B cell (primary cell): ENCODE measurements around the gene IL17RA. TPM values are rescaled to one million over a fixed set of nuclear protein-coding genes. Genes with fewer than 3 reads are reported as not detected.
"Not testable (repeated sequence)": the region's sequence is repeated elsewhere in the genome, so short reads cannot be mapped to it uniquely, and the experiment has no call there.

Experiments
- ATAC-seq: fragments of 200-7000 bp; cut with Tn5 transposase; one replicate; pipeline ENCODE4 v1.10.0; 2021; ENCODE audit warnings: low read depth, mild to moderate bottlenecking, moderate number of reproducible peaks, moderate library complexity
- CTCF ChIA-PET: fragments of 350-600 bp; sonication (Branson Sonifier 250); formaldehyde crosslinking; loops from one replicate; lab custom pipeline; 2021; ENCODE audit warnings: antibody characterized with exemption, inconsistent platforms; lab: Charles Lee
- POLR2A ChIA-PET: fragments of 350-600 bp; sonication (Branson Sonifier 250); formaldehyde crosslinking; loops from one replicate; lab custom pipeline; 2021; ENCODE audit warnings: antibody characterized with exemption; lab: Charles Lee
- DNase-seq: peaks from one replicate; pipeline ENCODE4 v3.0.0; 2013
- H2AFZ ChIP-seq: 2 replicates; pipeline ENCODE4 v1.6.1; 2012; ENCODE audit warnings: mild to moderate bottlenecking, low read depth, low read length; ENCODE audit not compliant: insufficient read depth, poor library complexity, severe bottlenecking
- H3K27ac ChIP-seq, 2 donors: 1 replicate in 1 of 2; 2 replicates in 1 of 2; pipeline ENCODE4 v1.5.1; 2012 to 2013; ENCODE audit warnings: low read length in 2 of 2, mild to moderate bottlenecking in 2 of 2, moderate library complexity in 1 of 2
- H3K27me3 ChIP-seq, 4 experiments: fragments of 200-600 bp in 1 of 4; sonication (generic) in 1 of 4; replicated peaks in 1 of 4; 1 replicate in 2 of 4; 2 replicates in 2 of 4; pipeline versions ENCODE4 v1.6.1 to v1.7.0; 2013 to 2016; ENCODE audit warnings: low read length in 3 of 4, mild to moderate bottlenecking in 2 of 4, mixed read lengths in 1 of 4, moderate library complexity in 1 of 4; ENCODE audit not compliant: insufficient read depth in 4 of 4, control insufficient read depth in 3 of 4; ENCODE audit errors: control extremely low read depth in 1 of 4
- H3K36me3 ChIP-seq, 2 experiments: replicated peaks in 1 of 2; 1 replicate in 1 of 2; 2 replicates in 1 of 2; pipeline versions ENCODE4 v1.6.1 to v1.7.1; 2013; ENCODE audit warnings: low read length in 1 of 2; ENCODE audit not compliant: insufficient read depth in 2 of 2, control insufficient read depth in 1 of 2; ENCODE audit errors: control extremely low read depth in 1 of 2, extremely low read depth in 1 of 2
- H3K4me1 ChIP-seq, 2 donors: fragments of 200-600 bp in 1 of 2; sonication (generic) in 1 of 2; 1 replicate in 1 of 2; 2 replicates in 1 of 2; pipeline versions ENCODE4 v1.5.1 to v1.6.1; 2013 to 2017; ENCODE audit warnings: low read length in 2 of 2; ENCODE audit not compliant: control insufficient read depth in 2 of 2, insufficient read depth in 2 of 2
- H3K4me2 ChIP-seq: replicated peaks from 2 replicates; pipeline ENCODE3; 2012; ENCODE audit warnings: mild to moderate bottlenecking, low read depth, low read length; ENCODE audit not compliant: poor library complexity, severe bottlenecking
- H3K4me3 ChIP-seq, 5 experiments: fragments of 200-600 bp in 1 of 5; sonication (generic) in 1 of 5; 1 replicate in 3 of 5; 2 replicates in 2 of 5; pipeline versions ENCODE4 v1.5.1 to v1.7.0; 2011 to 2016; ENCODE audit warnings: low read length in 4 of 5, mild to moderate bottlenecking in 4 of 5, low read depth in 2 of 5, control low read depth in 1 of 5, moderate library complexity in 1 of 5; ENCODE audit not compliant: insufficient read depth in 1 of 5; ENCODE audit errors: control extremely low read depth in 1 of 5, extremely low read depth in 1 of 5
- H3K79me2 ChIP-seq: fragments of 200-600 bp; sonication (generic); one replicate; pipeline ENCODE4 v1.6.0; 2016; ENCODE audit warnings: low read length; ENCODE audit not compliant: control insufficient read depth, insufficient read depth
- H3K9ac ChIP-seq: fragments of 200-600 bp; sonication (generic); 2 replicates; pipeline ENCODE4 v1.6.1; 2017; ENCODE audit warnings: mild to moderate bottlenecking, low read length, moderate library complexity
- H3K9me3 ChIP-seq, 3 donors: one replicate each; pipeline versions ENCODE4 v1.6.1 to v1.7.1; 2013; ENCODE audit warnings: low read length in 2 of 3; ENCODE audit not compliant: control insufficient read depth in 2 of 3, insufficient read depth in 1 of 3; ENCODE audit errors: control extremely low read depth in 1 of 3
- H4K20me1 ChIP-seq: 2 replicates; pipeline ENCODE4 v1.6.0; 2012; ENCODE audit warnings: mild to moderate bottlenecking, low read length; ENCODE audit not compliant: insufficient read depth, control insufficient read depth, poor library complexity, severe bottlenecking
- H3K27ac Mint-ChIP-seq: one replicate; pipeline ENCODE4 v1.8.0; 2021; ENCODE audit warnings: mixed read lengths
- H3K27me3 Mint-ChIP-seq: one replicate; pipeline ENCODE4 v1.8.0; 2021; ENCODE audit warnings: mixed read lengths
- H3K4me1 Mint-ChIP-seq: one replicate; pipeline ENCODE4 v1.8.0; 2021; ENCODE audit warnings: mixed read lengths
- H3K4me3 Mint-ChIP-seq: one replicate; pipeline ENCODE4 v1.8.0; 2021; ENCODE audit warnings: mixed read lengths
- H3K9me3 Mint-ChIP-seq: one replicate; pipeline ENCODE4 v1.8.0; 2022; ENCODE audit warnings: mixed read lengths; ENCODE audit not compliant: insufficient read depth
- EZH2 ChIP-seq: IDR thresholded peaks from 2 replicates; pipeline ENCODE4 v1.6.1; 2012; ENCODE audit warnings: borderline replicate concordance, low read depth, mild to moderate bottlenecking, moderate library complexity, low read length; ENCODE audit not compliant: insufficient read depth, poor library complexity, severe bottlenecking
- WGBS: methylation state at CpG from one replicate; pipeline ENCODE4 v1.1.5; 2013; ENCODE audit warnings: missing lambda C conversion rate; ENCODE audit not compliant: insufficient coverage; 5-methylcytosine and 5-hydroxymethylcytosine counted together
- intact Hi-C: fragments of 100-400 bp; cut with micrococcal nuclease; formaldehyde crosslinking; loops from one replicate; pipeline ENCODE4 v1.10.0; 2022
- polyA plus RNA-seq: library from polyadenylated mRNA; depleted of rRNA; stranded (reverse); fragments of >200 nt; gene quantifications from 2 replicates; pipeline ENCODE4 v1.2.3, GENCODE V29; 2012
- total RNA-seq, 2 donors: library from RNA; stranded (reverse); fragments of 120-200 nt in 1 of 2; gene quantifications; 1 replicate in 1 of 2; 2 replicates in 1 of 2; pipeline versions ENCODE4 v1.2.3 to v1.2.4, GENCODE V29; 2013 to 2022
- TF ChIP-seq, protein P1 (sequence below): fragments of 200-600 bp; IDR thresholded peaks from one replicate; pipeline ENCODE4 v1.8.0; 2022; ENCODE audit warnings: antibody characterized with exemption, mild to moderate bottlenecking

Gene IL17RA
- total and polyA plus RNA-seq, 2 donors (not counting 1 experiment from before 2014, with no cell fraction given): 8.1 to 24.6 TPM

GRCh38 chr22:17035246-17035645, 49.6 kb upstream of the IL17RA start:
- no peak overlapping the region for H3K4me2 ChIP-seq

GRCh38 chr22:17035976-17036841, 48.6 kb upstream of the IL17RA start:
- peak overlapping the region; percentile 63 for H3K9ac ChIP-seq
- H3K9me3 ChIP-seq, H3K27me3 Mint-ChIP-seq, H4K20me1 ChIP-seq, H3K9me3 Mint-ChIP-seq, H3K27me3 ChIP-seq, intact Hi-C loops, H3K79me2 ChIP-seq, POLR2A ChIA-PET, H3K36me3 ChIP-seq: not testable (repeated sequence)
- H3K4me3 Mint-ChIP-seq: peak overlapping the region; percentile 82
- H3K4me1 ChIP-seq: peaks cover 0 to 15% of the 10 kb centered on the region in 2 donors
- H3K4me3 ChIP-seq: peak overlapping the region in 4 of 5 experiments; percentile 44 to 60 (median 52)
- H2AFZ ChIP-seq: peak overlapping the region; percentile 68
- DNase-seq (peak; percentile 34), ATAC-seq (peak; percentile 46)
- peak overlapping the region; percentile 18 to 19 for H3K27ac ChIP-seq
- H3K4me1 Mint-ChIP-seq: peaks cover 18% of the 10 kb centered on the region
- peak overlapping the region; percentile 72 for H3K27ac Mint-ChIP-seq
- peak overlapping the region; percentile 59 for H3K4me2 ChIP-seq
- CTCF ChIA-PET: interaction anchor here (0.8 kb wide), 1 partner anchor 135 kb away, joined by 3 read pairs; no protein-coding TSS in a partner anchor
- 16% methylated on average over 50 of the region's 56 CpGs for WGBS

More at GRCh38 chr22:17035246-17035645, 49.6 kb upstream of the IL17RA start:
- Mint-ChIP-seq H3K4me3 (peak overlapping the region; percentile 73), H3K4me1 (peaks cover 18% of the 10 kb centered on the region), H3K9me3 (no peaks in the 10 kb centered on the region), H3K27me3 (peaks cover 4% of the 10 kb centered on the region), H3K27ac (peak overlapping the region; percentile 42)
- H3K27me3 ChIP-seq: peaks cover 0 to 8% (median 0%) of the 10 kb centered on the region in 4 experiments
- H3K9me3 ChIP-seq: peaks cover 0 to 6% (median 0%) of the 10 kb centered on the region in 3 donors
- intact Hi-C loops: no loop called here
- no peaks in the 10 kb centered on the region for H3K79me2 ChIP-seq
- no peak overlapping the region for H3K27ac ChIP-seq
- no peak for DNase-seq
- no peak overlapping the region for H2AFZ ChIP-seq
- ATAC-seq: no peak
- H3K4me1 ChIP-seq: peaks cover 0 to 15% of the 10 kb centered on the region in 2 donors
- CTCF ChIA-PET: no interaction called here
- H3K9ac ChIP-seq: no peak overlapping the region
- POLR2A ChIA-PET: no interaction called here
- no peaks in the 10 kb centered on the region for H4K20me1 ChIP-seq
- no peaks in the 10 kb centered on the region for H3K36me3 ChIP-seq
- TF ChIP-seq EZH2: no peak
- TF ChIP-seq, protein P1, sequence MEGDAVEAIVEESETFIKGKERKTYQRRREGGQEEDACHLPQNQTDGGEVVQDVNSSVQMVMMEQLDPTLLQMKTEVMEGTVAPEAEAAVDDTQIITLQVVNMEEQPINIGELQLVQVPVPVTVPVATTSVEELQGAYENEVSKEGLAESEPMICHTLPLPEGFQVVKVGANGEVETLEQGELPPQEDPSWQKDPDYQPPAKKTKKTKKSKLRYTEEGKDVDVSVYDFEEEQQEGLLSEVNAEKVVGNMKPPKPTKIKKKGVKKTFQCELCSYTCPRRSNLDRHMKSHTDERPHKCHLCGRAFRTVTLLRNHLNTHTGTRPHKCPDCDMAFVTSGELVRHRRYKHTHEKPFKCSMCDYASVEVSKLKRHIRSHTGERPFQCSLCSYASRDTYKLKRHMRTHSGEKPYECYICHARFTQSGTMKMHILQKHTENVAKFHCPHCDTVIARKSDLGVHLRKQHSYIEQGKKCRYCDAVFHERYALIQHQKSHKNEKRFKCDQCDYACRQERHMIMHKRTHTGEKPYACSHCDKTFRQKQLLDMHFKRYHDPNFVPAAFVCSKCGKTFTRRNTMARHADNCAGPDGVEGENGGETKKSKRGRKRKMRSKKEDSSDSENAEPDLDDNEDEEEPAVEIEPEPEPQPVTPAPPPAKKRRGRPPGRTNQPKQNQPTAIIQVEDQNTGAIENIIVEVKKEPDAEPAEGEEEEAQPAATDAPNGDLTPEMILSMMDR: no peak
- H3K4me3 ChIP-seq: no peak overlapping the region
- WGBS: 91% methylated on average over 4 of the region's 4 CpGs

DNA sequence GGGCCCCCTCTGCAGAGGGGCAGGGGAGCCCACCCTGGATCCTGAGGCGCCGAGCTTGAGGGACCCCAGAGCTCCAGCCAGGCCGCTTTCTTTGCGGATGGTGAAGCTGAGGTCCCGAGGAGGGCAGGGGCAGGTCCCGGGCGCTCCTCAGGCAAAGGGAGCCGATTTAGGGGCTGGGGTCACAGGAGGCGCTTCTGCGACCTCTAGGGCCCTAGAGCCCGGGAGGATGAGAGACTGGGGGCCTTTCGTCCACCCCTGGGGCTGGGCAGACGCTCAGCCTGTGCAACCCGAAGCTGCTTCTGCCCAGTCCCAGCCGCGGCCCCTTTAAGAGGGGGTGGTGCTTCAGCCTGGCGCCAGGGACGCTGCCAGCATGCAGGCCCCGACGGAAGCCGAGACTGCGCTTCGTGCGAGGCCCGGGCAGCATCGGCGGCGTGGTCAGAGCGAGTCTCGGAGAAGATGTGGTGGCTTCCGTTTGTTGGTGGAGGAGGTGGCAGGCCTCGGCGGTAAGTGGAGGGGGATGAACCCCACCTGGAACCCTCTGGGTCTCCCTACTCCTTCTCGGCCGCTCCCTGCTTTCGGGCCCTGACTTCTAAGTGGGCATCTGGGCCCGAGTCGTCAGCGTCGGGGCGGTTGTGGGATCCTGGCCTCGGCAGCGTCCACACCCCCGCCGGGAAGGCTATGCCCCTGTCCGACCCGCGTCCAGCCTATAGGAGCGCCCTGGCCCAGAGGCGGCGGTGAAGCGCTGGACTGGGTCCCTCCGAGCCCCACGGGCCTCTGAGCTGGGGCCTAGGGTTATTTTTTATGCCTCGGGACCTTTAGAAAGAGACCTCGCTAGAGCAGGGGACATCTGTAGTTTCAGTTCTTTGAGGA, 47.7 kb upstream of the IL17RA start:
- peak; percentile 53 for DNase-seq
- H3K4me3 ChIP-seq: peak overlapping the region in 4 of 5 experiments; percentile 46 to 60 (median 54)
- WGBS: 29% methylated on average over 26 of the region's 56 CpGs

More for the DNA sequence above, 47.7 kb upstream of the IL17RA start:
- H3K36me3 ChIP-seq, POLR2A ChIA-PET, H3K9me3 ChIP-seq, H3K27me3 Mint-ChIP-seq, H3K27me3 ChIP-seq, H3K9me3 Mint-ChIP-seq, H4K20me1 ChIP-seq, H3K79me2 ChIP-seq, intact Hi-C loops, H3K4me2 ChIP-seq: not testable (repeated sequence)
- peak; percentile 87 for ATAC-seq
- Histone ChIP-seq H2AFZ (peak overlapping the region; percentile 68), H3K4me1 (peaks cover 0 to 15% of the 10 kb centered on the region in 2 donors), H3K9ac (peak overlapping the region; percentile 63), H3K27ac (peak overlapping the region; percentile 38 to 47)
- Mint-ChIP-seq H3K27ac (peak overlapping the region; percentile 87), H3K4me1 (peaks cover 22% of the 10 kb centered on the region), H3K4me3 (peak overlapping the region; percentile 89)
- CTCF ChIA-PET: interaction anchor here (0.7 kb wide), 1 partner anchor 135 kb away, joined by 3 read pairs; no protein-coding TSS in a partner anchor
